Activated naive CD4-positive, alpha-beta T cell treated with anti-CD3 and anti-CD28 coated beads, Interleukin-2, amount 10 ng/mL, durations not matched to agents 7 days and 5 days (primary cell): ENCODE measurements around the gene MC5R.

Source experiments
- CTCF ChIA-PET: fragments of 350-600 bp; sonication (Branson Sonifier 250); formaldehyde crosslinking; loops from one replicate; lab custom pipeline; 2021; ENCODE audit warnings: antibody characterized with exemption; lab: Charles Lee
- DNase-seq: peaks from one replicate; pipeline ENCODE4 v3.0.0-alpha.2; 2020
- H3K27ac Mint-ChIP-seq: one replicate; pipeline ENCODE4 v1.8.0; 2021; ENCODE audit warnings: mild to moderate bottlenecking, moderate library complexity, mixed read lengths
- H3K27me3 Mint-ChIP-seq: one replicate; pipeline ENCODE4 v1.8.0; 2021; ENCODE audit warnings: mild to moderate bottlenecking, mixed read lengths
- H3K36me3 Mint-ChIP-seq: one replicate; pipeline ENCODE4 v1.8.0; 2021; ENCODE audit warnings: mixed read lengths
- H3K4me1 Mint-ChIP-seq: one replicate; pipeline ENCODE4 v1.8.0; 2021; ENCODE audit warnings: mixed read lengths
- H3K4me3 Mint-ChIP-seq: one replicate; pipeline ENCODE4 v1.8.0; 2021; ENCODE audit warnings: mild to moderate bottlenecking, moderate library complexity, mixed read lengths
- H3K9me3 Mint-ChIP-seq: one replicate; pipeline ENCODE4 v1.8.0; 2021; ENCODE audit warnings: mixed read lengths

Gene MC5R

GRCh38 chr18:13874558-13874957 is 50.6 kb downstream of the MC5R start:
- H3K36me3 Mint-ChIP-seq: no peaks in the 10 kb centered on the region
- H3K27me3 Mint-ChIP-seq: peaks cover 33% of the 10 kb centered on the region
- no peaks in the 10 kb centered on the region for H3K4me1 Mint-ChIP-seq
- no peak for DNase-seq
- no peaks in the 10 kb centered on the region for H3K9me3 Mint-ChIP-seq
- CTCF ChIA-PET: no interaction called here
- no peak overlapping the region for H3K4me3 Mint-ChIP-seq
- H3K27ac Mint-ChIP-seq: no peak overlapping the region
